Gastrocnemius medialis (tissue), 4 donors: ENCODE data around the gene FBXL14.

Source experiments
- POLR2A ChIP-seq, 2 donors: fragments of 450-650 bp; IDR thresholded peaks; one replicate each; pipeline ENCODE4 v1.6.1; 2017; ENCODE audit warnings: antibody characterized with exemption in 2 of 2, mild to moderate bottlenecking in 2 of 2, moderate library complexity in 2 of 2
- TF ChIP-seq, protein P1 (sequence below), 5 experiments: fragments of 450-650 bp in 3 of 5; fragments of 200-600 bp in 2 of 5; sonication (generic) in 2 of 5; IDR thresholded peaks in 4 of 5; conservative IDR thresholded peaks in 1 of 5; 1 replicate in 4 of 5; 2 replicates in 1 of 5; pipeline ENCODE4 v1.5.1; 2016 to 2019; ENCODE audit warnings: antibody characterized with exemption in 5 of 5, mild to moderate bottlenecking in 3 of 5, moderate library complexity in 3 of 5

DNA sequence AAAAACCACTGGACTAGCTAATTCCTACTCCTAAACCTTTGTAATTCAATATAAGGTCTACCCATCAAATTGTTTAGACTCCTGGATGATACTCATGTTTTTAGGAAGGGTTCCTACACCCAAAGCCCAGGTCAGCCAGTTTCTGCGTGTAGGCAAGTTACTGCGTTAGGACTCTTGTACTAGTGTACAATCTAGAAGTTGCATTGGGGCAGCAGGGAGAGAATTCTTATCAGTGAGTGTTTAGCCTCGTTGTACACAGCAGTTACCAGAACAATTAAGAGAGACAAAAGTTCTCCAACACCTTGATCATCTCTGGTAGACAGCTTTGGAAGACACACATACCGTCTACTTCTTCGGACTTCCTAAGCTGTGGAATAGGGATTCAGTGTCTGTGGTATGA, 29.2 kb downstream of the FBXL14 start:
- TF ChIP-seq, protein P1, sequence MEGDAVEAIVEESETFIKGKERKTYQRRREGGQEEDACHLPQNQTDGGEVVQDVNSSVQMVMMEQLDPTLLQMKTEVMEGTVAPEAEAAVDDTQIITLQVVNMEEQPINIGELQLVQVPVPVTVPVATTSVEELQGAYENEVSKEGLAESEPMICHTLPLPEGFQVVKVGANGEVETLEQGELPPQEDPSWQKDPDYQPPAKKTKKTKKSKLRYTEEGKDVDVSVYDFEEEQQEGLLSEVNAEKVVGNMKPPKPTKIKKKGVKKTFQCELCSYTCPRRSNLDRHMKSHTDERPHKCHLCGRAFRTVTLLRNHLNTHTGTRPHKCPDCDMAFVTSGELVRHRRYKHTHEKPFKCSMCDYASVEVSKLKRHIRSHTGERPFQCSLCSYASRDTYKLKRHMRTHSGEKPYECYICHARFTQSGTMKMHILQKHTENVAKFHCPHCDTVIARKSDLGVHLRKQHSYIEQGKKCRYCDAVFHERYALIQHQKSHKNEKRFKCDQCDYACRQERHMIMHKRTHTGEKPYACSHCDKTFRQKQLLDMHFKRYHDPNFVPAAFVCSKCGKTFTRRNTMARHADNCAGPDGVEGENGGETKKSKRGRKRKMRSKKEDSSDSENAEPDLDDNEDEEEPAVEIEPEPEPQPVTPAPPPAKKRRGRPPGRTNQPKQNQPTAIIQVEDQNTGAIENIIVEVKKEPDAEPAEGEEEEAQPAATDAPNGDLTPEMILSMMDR (IDR thresholded peaks at IDR 0.05 in 4 of 5, conservative IDR thresholded peaks at IDR 0.05 in 1 of 5), result no peak
- TF ChIP-seq POLR2A (IDR thresholded peaks at IDR 0.05), result no peak
